Upper lobe of left lung (tissue), 6 donors: ENCODE results near the gene NXPH3. TPM values are rescaled to one million over a fixed set of nuclear protein-coding genes. Genes with fewer than 3 reads are reported as not detected.
A peak's percentile ranks its signal among the peaks of the same experiment; 100 is the strongest.
"Not testable (repeated sequence)": the region's sequence is repeated elsewhere in the genome, so short reads cannot be mapped to it uniquely, and the experiment has no call there.

Experiments
- ATAC-seq, 2 donors: fragments of 200-7000 bp; cut with Tn5 transposase; one replicate each; pipeline ENCODE4 v1.9.1; 2022; ENCODE audit warnings: mild to moderate bottlenecking in 2 of 2, moderate library complexity in 2 of 2; ENCODE audit not compliant: low FRiP score in 2 of 2
- DNase-seq, 2 donors: peaks; one replicate each; pipeline ENCODE4 v3.0.0-alpha.2; 2019 to 2020
- H3K27ac ChIP-seq, 4 donors: fragments of 200-600 bp; sonication (generic); one replicate each; pipeline ENCODE4 v1.5.1; 2016 to 2019
- H3K27me3 ChIP-seq, 4 donors: fragments of 200-600 bp; sonication (generic); one replicate each; pipeline ENCODE4 v1.5.1; 2017 to 2019
- H3K36me3 ChIP-seq, 4 donors: fragments of 200-600 bp; sonication (generic); one replicate each; pipeline ENCODE4 v1.5.1; 2016 to 2019
- H3K4me1 ChIP-seq, 4 donors: fragments of 200-600 bp; sonication (generic); one replicate each; pipeline ENCODE4 v1.5.1; 2018 to 2019
- H3K4me3 ChIP-seq, 4 donors: fragments of 200-600 bp; sonication (generic); one replicate each; pipeline ENCODE4 v1.5.1; 2017 to 2019; ENCODE audit warnings: mild to moderate bottlenecking in 2 of 4, moderate library complexity in 1 of 4
- H3K9me3 ChIP-seq, 4 donors: fragments of 200-600 bp; sonication (generic); one replicate each; pipeline ENCODE4 v1.5.1; 2018 to 2019
- CTCF ChIP-seq, 6 experiments: fragments of 450-650 bp in 4 of 6; fragments of 200-600 bp in 2 of 6; sonication (generic) in 2 of 6; IDR thresholded peaks; one replicate each; pipeline ENCODE4 v1.5.1; 2016 to 2019; ENCODE audit warnings: antibody characterized with exemption in 6 of 6
- EP300 ChIP-seq, 4 donors: sonication (generic); formaldehyde crosslinking; IDR thresholded peaks; one replicate each; pipeline ENCODE4 v1.5.1; 2017; ENCODE audit warnings: antibody characterized with exemption in 4 of 4, control low read depth in 2 of 4
- POLR2A ChIP-seq, 4 donors: fragments of 450-650 bp; IDR thresholded peaks; one replicate each; pipeline ENCODE4 v1.5.1; 2016 to 2017; ENCODE audit warnings: antibody characterized with exemption in 4 of 4, mild to moderate bottlenecking in 2 of 4
- POLR2AphosphoS5 ChIP-seq, 2 donors: sonication (generic); formaldehyde crosslinking; IDR thresholded peaks; one replicate each; pipeline ENCODE4 v1.5.1; 2017; ENCODE audit warnings: antibody characterized with exemption in 2 of 2
- WGBS, 2 donors: methylation state at CpG; one replicate each; pipeline ENCODE4 v1.1.5; 2017 to 2018; 5-methylcytosine and 5-hydroxymethylcytosine counted together
- total RNA-seq, 6 donors: library from RNA; depleted of rRNA in 4 of 6; stranded (reverse); fragments of >200 nt in 4 of 6; gene quantifications; one replicate each; pipeline versions ENCODE4 v1.1.0 to v1.2.1, GENCODE V29; 2016 to 2021
- donor health status: DM: no; HTN: no; CAD: no; lungs with moderate emphysema.
- donor health status: DM: no; HTN: yes; CAD: no; lungs with severe emphysema.

Gene NXPH3
- total RNA-seq, 6 donors from 2014 or later, result 1.2 to 6.6 (median 4.6) TPM

GRCh38 chr17:49566668-49567071, 9.0 kb upstream of the NXPH3 start:
- Histone ChIP-seq H3K27me3 (no peaks in the 10 kb centered on the region), H3K4me1 (peaks cover 17 to 43% (median 30%) of the 10 kb centered on the region in 4 donors), H3K36me3 (no peaks in the 10 kb centered on the region), H3K27ac (peak overlapping the region in 3 of 4 donors; percentile 45 to 82 (median 58)), H3K9me3 (no peaks in the 10 kb centered on the region), H3K4me3 (no peak overlapping the region)
- DNase-seq (peak in 1 of 2 donors; percentile 57), ATAC-seq (no peak)
- no peak for TF ChIP-seq CTCF (IDR thresholded peaks at IDR 0.05)
- no peak for TF ChIP-seq POLR2AphosphoS5 (IDR thresholded peaks at IDR 0.05)
- TF ChIP-seq POLR2A (IDR thresholded peaks at IDR 0.05), result no peak
- no peak for TF ChIP-seq EP300 (IDR thresholded peaks at IDR 0.05)
- WGBS, 2 donors, result 68 to 70% methylated on average over 5 of the region's 5 CpGs

GRCh38 chr17:49567104-49567521, 8.6 kb upstream of the NXPH3 start:
- no peak for TF ChIP-seq POLR2A (IDR thresholded peaks at IDR 0.05)
- no peak for TF ChIP-seq CTCF (IDR thresholded peaks at IDR 0.05)
- no peak for TF ChIP-seq POLR2AphosphoS5 (IDR thresholded peaks at IDR 0.05)
- no peak for TF ChIP-seq EP300 (IDR thresholded peaks at IDR 0.05)
- Histone ChIP-seq H3K27me3 (no peaks in the 10 kb centered on the region), H3K4me1 (peaks cover 17 to 43% (median 30%) of the 10 kb centered on the region in 4 donors), H3K27ac (peak overlapping the region in 3 of 4 donors; percentile 45 to 82 (median 58)), H3K9me3 (no peaks in the 10 kb centered on the region), H3K36me3 (no peaks in the 10 kb centered on the region), H3K4me3 (no peak overlapping the region)
- ATAC-seq, result no peak
- WGBS, 2 donors, result 87 to 89% methylated on average over 4 to 9 of the region's 9 CpGs
- no peak for DNase-seq

- peak overlapping the region; percentile 66 to 82 (median 70) for H3K27ac ChIP-seq
- no peaks in the 10 kb centered on the region for H3K36me3 ChIP-seq
- WGBS, 2 donors, result 13 to 23% methylated on average over 30 to 41 of the region's 42 CpGs
- TF ChIP-seq POLR2AphosphoS5 (IDR thresholded peaks at IDR 0.05) (peak; percentile 21 to 40), CTCF (IDR thresholded peaks at IDR 0.05) (peak; percentile 94 to 99 (median 98)), EP300 (IDR thresholded peaks at IDR 0.05) (no peak), POLR2A (IDR thresholded peaks at IDR 0.05) (peak in 1 of 4 donors; percentile 15)
- DNase-seq (peak; percentile 93 to 97), ATAC-seq (peak; percentile 90)
- peak overlapping the region in 3 of 4 donors; percentile 39 to 54 (median 50) for H3K4me3 ChIP-seq
- peaks cover 17 to 43% (median 30%) of the 10 kb centered on the region in 4 donors for H3K4me1 ChIP-seq
- no peaks in the 10 kb centered on the region for H3K27me3 ChIP-seq
- no peaks in the 10 kb centered on the region for H3K9me3 ChIP-seq
Observed at GRCh38 chr17:49567871-49568694, 7.6 kb upstream of the NXPH3 start.

GRCh38 chr17:49568695-49569047, 7.0 kb upstream of the NXPH3 start:
- Histone ChIP-seq H3K4me3 (peak overlapping the region in 2 of 4 donors; percentile 39 to 54), H3K4me1 (peaks cover 17 to 45% (median 30%) of the 10 kb centered on the region in 4 donors), H3K27ac (peak overlapping the region in 3 of 4 donors; percentile 68 to 82 (median 73))
- H3K27me3 ChIP-seq, H3K36me3 ChIP-seq, ATAC-seq, DNase-seq, H3K9me3 ChIP-seq: not testable (repeated sequence)
- 76 to 79% methylated on average over 7 of the region's 7 CpGs for WGBS, 2 donors

- Histone ChIP-seq H3K4me3 (peak overlapping the region in 1 of 4 donors; percentile 67), H3K4me1 (peaks cover 25 to 61% (median 42%) of the 10 kb centered on the region in 4 donors), H3K27me3 (peaks cover 0 to under 1% (median 0%) of the 10 kb centered on the region in 4 donors), H3K36me3 (no peaks in the 10 kb centered on the region), H3K9me3 (no peaks in the 10 kb centered on the region), H3K27ac (peak overlapping the region in 3 of 4 donors; percentile 51 to 82 (median 57))
- TF ChIP-seq EP300 (IDR thresholded peaks at IDR 0.05) (no peak), POLR2A (IDR thresholded peaks at IDR 0.05) (no peak)
- DNase-seq (peak in 1 of 2 donors; percentile 19), ATAC-seq (no peak)
- 67 to 76% methylated on average over 5 to 11 of the region's 11 CpGs for WGBS, 2 donors
Observed at GRCh38 chr17:49570540-49571242, 5.0 kb upstream of the NXPH3 start.
